B cell (primary cell): ENCODE results near the gene MRPL55. TPM values are rescaled to one million over a fixed set of nuclear protein-coding genes. Genes with fewer than 3 reads are reported as not detected.

Experiments used
- ATAC-seq: fragments of 200-7000 bp; cut with Tn5 transposase; one replicate; pipeline ENCODE4 v1.10.0; 2021; ENCODE audit warnings: low read depth, mild to moderate bottlenecking, moderate number of reproducible peaks, moderate library complexity
- CTCF ChIA-PET: fragments of 350-600 bp; sonication (Branson Sonifier 250); formaldehyde crosslinking; loops from one replicate; lab custom pipeline; 2021; ENCODE audit warnings: antibody characterized with exemption, inconsistent platforms; lab: Charles Lee
- POLR2A ChIA-PET: fragments of 350-600 bp; sonication (Branson Sonifier 250); formaldehyde crosslinking; loops from one replicate; lab custom pipeline; 2021; ENCODE audit warnings: antibody characterized with exemption; lab: Charles Lee
- DNase-seq: peaks from one replicate; pipeline ENCODE4 v3.0.0; 2013
- H2AFZ ChIP-seq: 2 replicates; pipeline ENCODE4 v1.6.1; 2012; ENCODE audit warnings: mild to moderate bottlenecking, low read depth, low read length; ENCODE audit not compliant: insufficient read depth, poor library complexity, severe bottlenecking
- H3K27ac ChIP-seq, 2 donors: 1 replicate in 1 of 2; 2 replicates in 1 of 2; pipeline ENCODE4 v1.5.1; 2012 to 2013; ENCODE audit warnings: low read length in 2 of 2, mild to moderate bottlenecking in 2 of 2, moderate library complexity in 1 of 2
- H3K27me3 ChIP-seq, 4 experiments: fragments of 200-600 bp in 1 of 4; sonication (generic) in 1 of 4; replicated peaks in 1 of 4; 1 replicate in 2 of 4; 2 replicates in 2 of 4; pipeline versions ENCODE4 v1.6.1 to v1.7.0; 2013 to 2016; ENCODE audit warnings: low read length in 3 of 4, mild to moderate bottlenecking in 2 of 4, mixed read lengths in 1 of 4, moderate library complexity in 1 of 4; ENCODE audit not compliant: insufficient read depth in 4 of 4, control insufficient read depth in 3 of 4; ENCODE audit errors: control extremely low read depth in 1 of 4
- H3K36me3 ChIP-seq, 2 experiments: replicated peaks in 1 of 2; 1 replicate in 1 of 2; 2 replicates in 1 of 2; pipeline versions ENCODE4 v1.6.1 to v1.7.1; 2013; ENCODE audit warnings: low read length in 1 of 2; ENCODE audit not compliant: insufficient read depth in 2 of 2, control insufficient read depth in 1 of 2; ENCODE audit errors: control extremely low read depth in 1 of 2, extremely low read depth in 1 of 2
- H3K4me1 ChIP-seq, 2 donors: fragments of 200-600 bp in 1 of 2; sonication (generic) in 1 of 2; 1 replicate in 1 of 2; 2 replicates in 1 of 2; pipeline versions ENCODE4 v1.5.1 to v1.6.1; 2013 to 2017; ENCODE audit warnings: low read length in 2 of 2; ENCODE audit not compliant: control insufficient read depth in 2 of 2, insufficient read depth in 2 of 2
- H3K4me2 ChIP-seq: replicated peaks from 2 replicates; pipeline ENCODE3; 2012; ENCODE audit warnings: mild to moderate bottlenecking, low read depth, low read length; ENCODE audit not compliant: poor library complexity, severe bottlenecking
- H3K4me3 ChIP-seq, 5 experiments: fragments of 200-600 bp in 1 of 5; sonication (generic) in 1 of 5; 1 replicate in 3 of 5; 2 replicates in 2 of 5; pipeline versions ENCODE4 v1.5.1 to v1.7.0; 2011 to 2016; ENCODE audit warnings: low read length in 4 of 5, mild to moderate bottlenecking in 4 of 5, low read depth in 2 of 5, control low read depth in 1 of 5, moderate library complexity in 1 of 5; ENCODE audit not compliant: insufficient read depth in 1 of 5; ENCODE audit errors: control extremely low read depth in 1 of 5, extremely low read depth in 1 of 5
- H3K79me2 ChIP-seq: fragments of 200-600 bp; sonication (generic); one replicate; pipeline ENCODE4 v1.6.0; 2016; ENCODE audit warnings: low read length; ENCODE audit not compliant: control insufficient read depth, insufficient read depth
- H3K9ac ChIP-seq: fragments of 200-600 bp; sonication (generic); 2 replicates; pipeline ENCODE4 v1.6.1; 2017; ENCODE audit warnings: mild to moderate bottlenecking, low read length, moderate library complexity
- H3K9me3 ChIP-seq, 3 donors: one replicate each; pipeline versions ENCODE4 v1.6.1 to v1.7.1; 2013; ENCODE audit warnings: low read length in 2 of 3; ENCODE audit not compliant: control insufficient read depth in 2 of 3, insufficient read depth in 1 of 3; ENCODE audit errors: control extremely low read depth in 1 of 3
- H4K20me1 ChIP-seq: 2 replicates; pipeline ENCODE4 v1.6.0; 2012; ENCODE audit warnings: mild to moderate bottlenecking, low read length; ENCODE audit not compliant: insufficient read depth, control insufficient read depth, poor library complexity, severe bottlenecking
- H3K27ac Mint-ChIP-seq: one replicate; pipeline ENCODE4 v1.8.0; 2021; ENCODE audit warnings: mixed read lengths
- H3K27me3 Mint-ChIP-seq: one replicate; pipeline ENCODE4 v1.8.0; 2021; ENCODE audit warnings: mixed read lengths
- H3K4me1 Mint-ChIP-seq: one replicate; pipeline ENCODE4 v1.8.0; 2021; ENCODE audit warnings: mixed read lengths
- H3K4me3 Mint-ChIP-seq: one replicate; pipeline ENCODE4 v1.8.0; 2021; ENCODE audit warnings: mixed read lengths
- H3K9me3 Mint-ChIP-seq: one replicate; pipeline ENCODE4 v1.8.0; 2022; ENCODE audit warnings: mixed read lengths; ENCODE audit not compliant: insufficient read depth
- CTCF ChIP-seq: fragments of 200-600 bp; IDR thresholded peaks from one replicate; pipeline ENCODE4 v1.8.0; 2022; ENCODE audit warnings: antibody characterized with exemption, mild to moderate bottlenecking
- EZH2 ChIP-seq: IDR thresholded peaks from 2 replicates; pipeline ENCODE4 v1.6.1; 2012; ENCODE audit warnings: borderline replicate concordance, low read depth, mild to moderate bottlenecking, moderate library complexity, low read length; ENCODE audit not compliant: insufficient read depth, poor library complexity, severe bottlenecking
- WGBS: methylation state at CpG from one replicate; pipeline ENCODE4 v1.1.5; 2013; ENCODE audit warnings: missing lambda C conversion rate; ENCODE audit not compliant: insufficient coverage; 5-methylcytosine and 5-hydroxymethylcytosine counted together
- intact Hi-C: fragments of 100-400 bp; cut with micrococcal nuclease; formaldehyde crosslinking; loops from one replicate; pipeline ENCODE4 v1.10.0; 2022
- polyA minus RNA-seq: library from RNA; depleted of rRNA, polyadenylated mRNA; stranded (reverse); fragments of >200 nt; gene quantifications from 2 replicates; pipeline ENCODE4 v1.2.3, GENCODE V29; 2012
- polyA plus RNA-seq: library from polyadenylated mRNA; depleted of rRNA; stranded (reverse); fragments of >200 nt; gene quantifications from 2 replicates; pipeline ENCODE4 v1.2.3, GENCODE V29; 2012
- total RNA-seq, 2 donors: library from RNA; stranded (reverse); fragments of 120-200 nt in 1 of 2; gene quantifications; 1 replicate in 1 of 2; 2 replicates in 1 of 2; pipeline versions ENCODE4 v1.2.3 to v1.2.4, GENCODE V29; 2013 to 2022

The MRPL55 gene
- total RNA-seq (38.9 and 42.4 TPM in 2 replicates), polyA plus RNA-seq (275 and 297 TPM in 2 replicates), polyA minus RNA-seq (90.0 and 110 TPM in 2 replicates)
- total RNA-seq (2013), result 85.1 TPM

DNA sequence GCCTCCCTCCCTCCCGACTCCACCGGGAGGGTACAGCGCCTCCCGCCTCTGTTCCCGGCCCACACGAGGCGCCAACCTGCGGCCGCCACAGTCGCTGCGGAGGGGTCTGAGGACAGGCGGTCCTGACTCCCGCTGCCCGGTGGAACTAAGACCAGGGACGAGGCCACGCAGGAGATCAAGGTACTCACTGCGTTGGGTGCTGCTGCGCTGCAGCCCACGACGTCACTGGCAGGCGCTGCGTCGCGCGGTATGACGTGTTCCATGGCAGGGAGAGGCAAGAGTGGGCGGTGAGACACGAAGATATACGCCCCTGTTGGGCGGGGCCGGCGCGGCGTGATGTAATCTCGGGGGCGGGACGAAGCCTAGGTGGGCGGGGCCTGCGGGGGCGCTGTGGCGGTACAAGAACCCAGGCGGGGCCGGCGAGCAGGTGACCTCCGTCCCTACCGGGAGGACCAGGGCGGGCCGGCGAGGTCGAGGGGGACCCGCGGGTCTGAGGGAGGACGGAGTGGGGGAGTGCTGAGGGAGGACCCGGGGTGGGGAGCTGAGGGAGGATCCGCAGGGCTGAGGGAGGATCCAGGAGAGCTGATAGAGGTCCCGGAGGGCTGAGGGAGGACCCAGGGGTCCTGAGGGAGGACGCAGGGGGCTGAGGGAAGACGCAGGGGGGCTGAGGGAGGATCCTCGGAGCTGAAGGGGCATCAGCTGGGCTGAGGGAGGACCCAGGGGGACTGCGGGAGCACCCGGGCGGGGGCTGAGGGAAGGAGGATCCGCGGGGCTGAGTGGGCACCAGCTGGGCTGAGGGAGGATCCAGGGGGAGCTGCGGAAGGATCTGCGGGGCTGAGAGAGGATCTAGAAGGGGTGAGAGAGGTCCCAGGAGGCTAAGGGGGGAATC lies at the start of gene MRPL55:
TSS of gene MRPL55 (minus strand) at position 227 of the 889 bp plus-strand sequence. CDS start 1,039 bp downstream, outside the sequence.
- ATAC-seq (peak; percentile 99), DNase-seq (peak; percentile 98)
- no peaks in the 10 kb centered on the region for H3K9me3 ChIP-seq
- 1% methylated on average over 65 of the region's 66 CpGs for WGBS
- H3K36me3 ChIP-seq, result peaks cover 0 to 17% of the 10 kb centered on the region in 2 experiments
- peaks cover 28% of the 10 kb centered on the region for H3K79me2 ChIP-seq
- Mint-ChIP-seq H3K27me3 (no peaks in the 10 kb centered on the region), H3K9me3 (no peaks in the 10 kb centered on the region), H3K4me1 (peaks cover 25% of the 10 kb centered on the region), H3K27ac (peak within 1 kb of the TSS; percentile 87), H3K4me3 (peak within 1 kb of the TSS; percentile 92)
- intact Hi-C loops, result loop anchor here (1.0 to 10.0 kb wide), 7 partner anchors 27 to 1395 kb away; partner anchors contain the start of genes ARF1, GUK1, IBA57 and NUP133
- peak within 1 kb of the TSS; percentile 60 to 97 (median 95) for H3K4me3 ChIP-seq
- peak within 1 kb of the TSS; percentile 85 for H3K9ac ChIP-seq
- no peak for TF ChIP-seq EZH2
- TF ChIP-seq CTCF, result no peak
- peak within 1 kb of the TSS; percentile 96 for H3K4me2 ChIP-seq
- no peaks in the 10 kb centered on the region for H4K20me1 ChIP-seq
- ChIA-PET POLR2A (interaction anchor here (0.6 to 1.2 kb wide), 6 partner anchors 26 to 359 kb away, joined by 3 to 13 read pairs (median 4); partner anchors contain the start of genes ARF1 and IBA57), CTCF (interaction anchor here (0.7 to 2.1 kb wide), 4 partner anchors 9 to 27 kb away, joined by 3 to 9 read pairs (median 4); partner anchors contain the start of gene ARF1)
- peak within 1 kb of the TSS; percentile 95 for H3K27ac ChIP-seq
- peaks cover 17 to 26% of the 10 kb centered on the region in 2 donors for H3K4me1 ChIP-seq
- H3K27me3 ChIP-seq, result no peaks in the 10 kb centered on the region
- H2AFZ ChIP-seq, result peak within 1 kb of the TSS; percentile 80
